GM19324 (cell line): ENCODE measurements around the gene DEPDC4.
"Not testable (repeated sequence)": the region's sequence is repeated elsewhere in the genome, so short reads cannot be mapped to it uniquely, and the experiment has no call there.

Source experiments
- ATAC-seq: cut with Tn5 transposase; IDR thresholded peaks from one replicate; pipeline ENCODE4 v1.9.1; 2021; ENCODE audit warnings: mild to moderate bottlenecking, moderate library complexity; ENCODE audit not compliant: unreplicated experiment, low FRiP score

The DEPDC4 gene

DNA sequence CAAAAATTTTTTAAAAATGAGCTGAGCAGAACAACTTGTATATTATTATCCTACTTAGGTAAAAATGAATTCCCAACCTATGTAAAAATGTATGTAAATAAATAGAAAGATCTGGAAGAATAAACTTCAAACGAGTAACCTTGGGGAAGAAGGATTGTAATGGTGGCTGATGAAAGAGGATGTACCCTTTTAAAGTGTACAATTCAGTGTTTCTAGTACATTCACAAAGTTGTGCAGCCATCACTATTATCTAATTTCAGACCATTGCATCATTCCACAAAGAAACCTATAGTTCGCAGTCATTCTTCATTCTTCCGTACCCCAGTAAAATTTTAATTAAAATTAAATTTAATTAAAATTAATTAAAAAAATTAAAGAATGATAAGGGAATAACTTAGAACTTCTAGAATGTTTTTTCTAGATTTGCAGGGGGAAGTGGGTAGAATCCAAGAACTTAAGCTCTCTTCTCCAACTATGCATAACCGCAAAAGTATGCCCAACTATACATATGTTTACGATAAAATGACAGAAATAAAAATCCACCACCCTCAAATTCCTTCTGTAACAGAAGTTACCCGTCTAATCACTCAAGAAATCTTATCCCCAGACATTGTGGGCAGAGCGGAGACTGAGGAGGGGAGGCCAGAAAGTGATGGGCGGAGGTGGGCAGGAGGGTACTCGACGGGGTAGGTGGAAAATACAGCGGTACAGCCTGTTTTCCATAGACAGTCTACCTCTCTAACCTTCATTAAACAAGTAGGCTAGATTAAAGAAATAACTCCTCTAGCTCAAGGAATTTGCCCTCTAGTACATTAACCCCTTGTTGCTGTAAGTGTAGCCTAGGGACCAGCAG is 921 bp downstream of the DEPDC4 start:
- peak; percentile 1 for ATAC-seq

DNA sequence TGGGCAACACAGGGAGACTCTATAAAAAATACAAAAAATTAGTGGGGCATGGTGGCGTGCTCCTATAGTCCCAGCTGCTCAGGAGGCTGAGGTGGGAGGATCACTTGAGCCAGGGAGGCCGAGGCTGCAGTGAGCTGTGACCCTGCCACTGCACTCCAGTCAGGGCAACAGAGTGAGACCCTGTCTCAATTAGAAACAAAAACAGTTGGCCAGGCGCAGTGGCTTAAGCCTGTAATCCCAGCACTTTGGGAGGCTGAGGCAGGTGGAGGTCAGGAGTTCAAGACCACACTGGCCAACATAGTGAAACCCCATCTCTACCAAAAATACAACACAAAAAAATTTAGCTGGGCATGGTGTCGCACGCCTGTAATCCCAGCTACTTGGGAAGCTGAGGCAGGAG is 1.8 kb downstream of the DEPDC4 start:
- not testable (repeated sequence) for ATAC-seq

DNA sequence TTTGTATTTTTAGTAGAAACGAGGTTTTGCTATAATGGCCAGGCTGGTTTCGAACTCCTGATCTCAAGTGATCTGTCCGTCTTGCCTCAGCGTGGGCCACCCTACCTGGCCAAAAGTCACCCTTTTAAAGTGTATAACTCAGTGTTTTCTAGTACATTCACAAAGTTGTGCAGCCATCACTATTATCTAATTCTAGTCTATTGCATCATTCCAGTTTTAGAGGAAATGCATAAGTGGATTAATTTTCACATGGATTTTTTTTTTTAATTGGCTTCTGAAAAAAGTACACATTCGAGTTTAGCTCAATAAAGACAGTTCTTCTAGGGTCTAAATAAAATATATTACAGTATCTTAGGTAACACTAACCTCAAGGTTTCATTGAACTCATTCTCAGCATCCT is 3.7 kb downstream of the DEPDC4 start:
- no peak for ATAC-seq

DNA sequence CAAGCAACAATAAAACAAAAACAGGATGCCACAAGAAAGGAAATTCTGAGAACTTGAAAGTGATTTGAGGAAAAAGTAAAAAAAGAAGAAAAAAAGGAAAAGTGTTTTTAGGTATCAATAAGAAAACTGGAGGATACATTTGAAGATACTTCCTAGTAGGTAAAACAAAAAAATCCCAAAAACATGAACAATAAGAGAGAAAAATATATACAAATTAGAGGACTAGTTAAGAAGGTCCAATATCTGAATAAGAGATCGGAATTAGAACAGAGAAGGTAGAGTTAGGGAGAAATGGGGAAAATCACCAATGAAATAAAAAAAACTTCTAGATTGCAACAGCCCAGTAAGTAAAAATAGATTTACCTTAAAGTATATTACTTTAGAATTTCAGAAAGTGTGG is 8.8 kb downstream of the DEPDC4 start:
- ATAC-seq = no peak

DNA sequence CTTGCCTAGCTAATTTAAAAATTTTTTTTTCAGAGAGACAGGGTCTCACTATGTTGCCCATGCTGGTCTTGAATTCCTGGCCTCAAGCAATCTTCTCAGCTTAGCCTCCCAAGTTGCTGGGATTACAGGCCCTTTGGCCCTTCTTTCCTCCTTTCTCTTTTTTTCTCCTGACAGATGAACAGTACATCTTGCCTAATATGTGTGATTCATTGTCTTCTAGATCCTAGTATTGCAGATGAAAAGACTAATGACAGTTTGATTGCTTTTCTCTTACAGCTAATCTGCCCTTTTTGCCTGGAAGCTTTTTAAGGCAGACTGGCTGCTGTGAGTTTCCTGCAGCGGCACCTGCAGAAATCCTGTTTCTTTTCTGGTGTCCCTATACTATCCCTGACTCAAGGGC is 12.0 kb downstream of the DEPDC4 start:
- no peak for ATAC-seq

DNA sequence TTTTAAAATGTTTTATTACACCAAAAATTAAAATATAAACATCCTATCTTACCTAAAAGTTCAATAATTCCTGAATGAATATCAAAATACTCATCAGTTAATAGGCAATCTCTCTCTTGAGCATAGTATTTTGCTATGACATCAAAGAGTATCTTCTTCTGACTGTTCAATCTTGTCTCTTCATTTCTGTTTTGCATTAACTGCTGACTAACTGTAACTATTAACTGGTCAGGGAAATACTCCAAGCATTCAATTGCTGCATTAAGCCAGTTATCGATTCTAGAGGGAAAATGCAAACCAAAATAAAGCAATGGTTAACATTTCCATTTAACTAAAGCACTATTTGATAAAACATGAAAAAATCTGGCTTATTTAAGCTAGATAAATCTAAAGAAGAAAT is 13.4 kb downstream of the DEPDC4 start:
- ATAC-seq = no peak

DNA sequence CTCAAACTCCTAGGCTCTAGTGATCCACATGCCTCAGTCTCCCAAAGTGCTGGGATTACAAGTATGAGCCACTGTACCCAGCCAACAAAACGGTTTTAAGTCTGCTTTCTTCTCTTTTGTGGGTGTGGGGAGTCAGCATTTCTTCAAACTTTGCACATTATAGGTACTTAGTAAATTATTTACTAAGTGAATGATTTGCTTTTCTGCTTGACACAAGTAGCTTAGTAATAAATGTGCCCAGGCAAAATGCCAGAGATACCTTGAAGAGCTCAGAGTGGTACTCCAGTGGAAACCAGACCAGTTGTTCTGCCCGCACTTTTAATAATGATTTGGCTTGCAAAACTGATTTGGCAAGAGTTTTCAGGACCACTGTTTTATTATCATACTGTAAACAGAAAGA is 15.0 kb downstream of the DEPDC4 start:
- ATAC-seq = no peak

DNA sequence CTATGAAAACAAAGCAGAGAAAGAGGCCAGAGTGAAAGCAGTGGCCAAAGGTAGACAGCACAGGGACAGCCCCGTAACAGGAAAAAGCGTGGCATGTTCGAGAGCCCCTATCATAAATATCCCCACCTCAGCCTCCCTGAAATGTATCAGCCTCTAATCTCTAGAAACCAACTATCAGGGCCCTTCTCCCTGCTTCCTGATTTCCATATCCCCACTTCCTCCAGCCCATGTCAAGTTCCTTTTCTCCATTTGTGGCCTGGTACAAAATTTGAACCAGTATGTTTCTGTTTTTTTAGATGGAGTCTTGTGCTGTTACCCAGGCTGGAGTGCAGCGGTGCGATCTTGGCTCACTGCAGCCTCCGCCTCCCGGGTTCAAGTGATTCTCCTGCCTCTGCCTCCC is 16.9 kb downstream of the DEPDC4 start:
- no peak for ATAC-seq

DNA sequence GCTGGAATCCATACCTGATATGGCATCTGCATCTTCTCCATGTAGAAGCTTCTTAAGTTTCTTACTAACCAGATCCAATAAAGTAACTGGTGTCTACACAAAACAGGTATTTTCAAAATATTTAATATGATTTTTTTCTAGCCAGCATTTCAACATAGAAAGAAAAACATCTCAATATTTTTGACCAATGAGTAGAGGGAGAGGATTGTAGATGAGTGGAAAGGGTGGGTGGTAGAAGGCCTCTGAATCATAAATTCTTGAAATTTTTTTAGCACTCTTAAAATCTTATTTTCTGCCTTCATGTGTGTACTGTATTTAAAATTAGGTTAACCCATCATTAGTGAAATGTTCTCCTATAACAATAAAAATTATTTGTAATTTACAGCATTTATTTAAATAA is 18.0 kb downstream of the DEPDC4 start:
- ATAC-seq = no peak

DNA sequence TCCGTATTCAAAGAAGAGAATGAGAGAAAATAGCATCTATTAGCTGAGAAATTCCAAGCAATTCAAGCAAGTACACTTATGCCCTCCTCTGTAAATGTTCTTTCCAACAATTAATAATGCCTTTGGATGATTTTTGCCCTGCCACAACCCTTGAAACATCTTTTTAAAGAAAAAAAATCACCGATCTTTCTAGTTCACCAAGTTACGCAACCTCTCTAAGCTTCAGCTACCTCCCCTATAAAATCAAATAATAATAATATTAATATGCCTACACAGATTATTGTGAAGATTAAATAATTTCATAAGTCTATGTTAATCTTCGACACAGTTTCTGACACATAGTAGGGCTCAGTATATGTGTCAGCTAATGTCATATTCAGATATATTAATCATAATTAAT is 19.1 kb downstream of the DEPDC4 start:
- ATAC-seq = no peak

DNA sequence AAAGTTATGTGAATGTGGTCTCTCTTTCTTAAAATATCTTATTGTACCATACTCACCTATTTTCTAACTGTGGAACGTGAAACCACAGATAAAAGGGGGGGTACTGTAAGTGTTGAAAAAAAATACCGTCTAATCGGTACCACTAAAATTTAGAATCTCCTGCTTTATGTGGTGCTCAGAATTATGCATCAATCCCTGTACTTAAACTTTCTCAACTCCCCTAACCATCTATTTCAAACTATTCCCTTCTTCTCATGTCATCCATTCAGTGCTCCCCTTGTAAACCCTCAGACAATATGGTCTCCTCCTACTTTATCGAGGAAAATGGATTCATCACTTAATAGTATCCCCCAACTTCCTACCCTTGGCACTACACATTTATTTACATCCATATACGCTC is 23.7 kb downstream of the DEPDC4 start:
- ATAC-seq = no peak

DNA sequence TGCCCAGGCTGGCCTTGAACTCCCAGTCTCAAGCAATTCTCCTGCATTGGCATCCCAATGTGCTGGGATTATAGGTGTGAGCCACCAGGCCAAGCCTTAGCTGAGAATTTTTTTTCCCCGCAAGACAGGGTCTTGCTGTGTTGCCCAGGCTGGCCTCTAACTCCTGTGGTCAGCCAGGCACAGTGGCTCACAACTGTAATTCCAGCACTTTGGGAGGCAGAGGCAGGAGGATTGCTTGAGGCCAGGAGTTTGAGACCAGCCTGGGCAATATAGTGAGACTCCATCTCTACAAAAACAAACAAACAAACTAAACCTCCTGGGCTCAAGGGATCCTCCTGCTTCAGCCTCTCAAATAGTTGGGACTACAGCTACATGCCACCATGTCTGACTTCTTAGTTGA is 27.3 kb downstream of the DEPDC4 start:
- ATAC-seq = no peak

DNA sequence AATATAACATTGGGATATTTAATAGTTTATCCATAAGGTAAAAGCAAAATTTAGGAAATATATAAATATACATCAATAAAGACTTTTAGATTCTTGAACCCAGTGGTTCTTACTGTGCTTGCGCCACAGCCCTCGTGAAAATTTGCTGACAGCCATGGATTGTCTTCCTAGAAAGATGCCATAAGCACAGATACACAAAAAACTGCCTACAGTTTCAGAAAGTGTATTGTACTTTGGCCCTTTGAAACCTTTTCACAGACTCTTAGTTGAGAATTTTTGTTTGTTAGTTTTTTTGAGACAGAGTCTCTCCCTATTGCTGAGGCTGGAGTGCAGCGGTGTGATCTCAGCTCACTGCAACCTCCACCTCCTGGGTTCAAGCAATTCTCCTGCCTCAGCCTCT is 28.1 kb downstream of the DEPDC4 start:
- no peak for ATAC-seq

DNA sequence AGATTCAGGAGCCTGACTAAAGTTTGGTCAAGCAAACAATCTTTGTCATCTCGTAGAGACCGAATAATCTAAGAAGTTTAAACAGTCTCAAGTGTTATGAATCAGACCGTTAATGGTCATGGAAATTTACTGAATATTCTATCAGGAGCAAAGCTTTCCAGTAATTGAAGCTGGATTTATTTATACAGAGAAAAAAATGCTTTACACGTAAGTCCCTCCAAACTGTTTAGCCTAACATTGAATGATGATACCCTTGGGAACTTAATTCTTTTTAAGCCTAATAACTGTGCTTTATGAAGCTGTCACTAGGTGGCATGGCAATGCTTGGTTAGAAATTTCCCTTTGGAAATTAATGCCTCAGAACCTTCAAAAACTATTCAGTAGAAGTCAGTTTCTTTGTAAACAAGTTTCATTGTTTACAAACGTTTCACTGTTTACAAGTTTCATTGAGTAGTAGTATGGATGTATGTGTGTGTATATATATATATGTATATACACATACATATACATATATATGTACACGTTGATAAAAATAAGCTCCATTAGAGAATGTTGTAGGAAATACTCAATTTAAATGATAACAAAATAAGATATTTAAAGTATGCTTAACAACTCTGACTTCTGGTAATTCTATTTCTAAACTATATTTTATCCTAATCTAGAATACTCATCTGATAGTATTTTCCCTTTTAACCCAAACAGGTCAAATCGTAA is 32.1 kb downstream of the DEPDC4 start:
- ATAC-seq = no peak

DNA sequence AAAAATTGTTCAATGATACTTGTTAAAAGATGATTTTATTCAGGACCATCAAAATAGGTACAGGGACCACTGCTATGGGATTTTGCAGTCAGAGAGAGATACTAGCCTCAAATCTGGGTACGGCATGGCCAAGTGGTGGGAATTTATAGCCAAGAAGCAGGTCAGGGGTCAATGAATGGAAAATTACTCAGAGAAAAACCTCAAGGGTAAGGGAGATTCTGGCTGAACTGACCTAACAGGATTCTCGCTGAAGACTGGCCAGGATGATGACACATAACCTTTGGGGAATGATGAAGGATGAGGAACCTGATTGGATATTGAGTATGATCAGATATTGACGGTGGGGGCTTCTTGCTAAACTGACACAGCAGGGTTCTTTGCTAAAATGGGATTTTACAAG is 32.7 kb downstream of the DEPDC4 start:
- ATAC-seq = no peak

DNA sequence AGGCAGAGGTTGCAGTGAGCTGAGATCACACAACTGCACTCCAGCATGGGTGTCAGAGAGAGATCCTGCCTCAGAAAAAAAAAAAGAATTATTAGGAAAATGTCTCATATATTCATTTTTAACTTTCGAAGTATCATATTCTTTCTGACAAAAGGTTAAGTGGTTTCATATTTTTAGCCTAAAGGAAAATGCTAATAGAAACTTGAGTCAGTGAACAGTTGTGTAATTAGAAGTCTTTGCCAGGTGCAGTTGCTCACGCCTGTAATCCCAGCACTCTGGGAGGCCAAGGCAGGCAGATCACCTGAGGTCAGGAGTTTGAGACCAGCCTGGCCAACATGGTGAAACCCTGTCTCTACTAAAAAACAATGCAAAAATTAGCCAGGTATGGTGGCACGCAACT is 35.0 kb downstream of the DEPDC4 start:
- ATAC-seq = not testable (repeated sequence)

DNA sequence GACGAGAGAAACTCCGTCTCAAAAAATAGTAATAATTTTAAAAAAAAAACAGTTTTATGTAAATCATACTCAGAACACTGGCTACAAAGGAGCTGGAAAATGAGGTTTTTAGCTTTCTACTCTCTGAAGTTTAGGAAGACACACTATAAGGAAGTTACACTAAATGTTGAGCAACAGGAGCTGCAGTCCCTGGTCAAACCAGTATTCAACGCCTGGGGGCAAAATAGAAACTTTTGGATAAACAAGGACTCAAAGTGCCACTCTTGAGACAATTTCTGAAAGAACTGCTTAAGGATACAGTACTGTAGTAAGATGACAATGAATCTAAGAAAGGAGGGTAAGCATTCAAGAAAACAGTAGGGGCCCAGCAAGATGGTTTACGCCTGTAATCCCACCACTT is 37.0 kb downstream of the DEPDC4 start:
- ATAC-seq = no peak

DNA sequence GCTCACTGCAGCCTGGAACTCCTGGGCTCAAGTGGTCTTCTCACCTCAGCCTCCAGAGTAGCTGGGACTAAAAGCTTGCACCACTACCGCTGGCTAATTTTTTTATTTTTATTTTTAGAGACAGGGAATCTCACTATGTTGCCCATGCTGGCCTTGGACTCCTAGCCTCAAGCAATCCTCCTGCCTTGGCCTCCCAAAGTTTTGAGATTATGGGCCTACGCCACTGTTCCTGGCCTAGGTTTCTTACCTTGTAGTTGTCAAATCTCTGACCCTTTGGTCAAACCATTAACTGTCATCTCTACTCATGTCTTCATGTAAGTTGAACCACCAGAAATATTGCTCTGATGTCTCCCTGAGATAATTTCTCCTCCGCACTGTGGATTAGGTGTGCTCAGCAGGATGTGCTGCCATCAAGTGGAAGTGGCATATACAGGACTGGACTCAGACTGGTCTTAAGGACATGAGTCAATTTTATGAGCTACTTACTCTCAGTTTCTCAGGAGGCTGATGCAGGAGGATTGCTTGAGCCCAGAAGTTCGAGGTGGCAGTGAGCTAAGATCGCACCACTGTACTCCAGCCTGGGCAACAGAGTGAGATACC is 37.7 kb downstream of the DEPDC4 start:
- no peak for ATAC-seq

DNA sequence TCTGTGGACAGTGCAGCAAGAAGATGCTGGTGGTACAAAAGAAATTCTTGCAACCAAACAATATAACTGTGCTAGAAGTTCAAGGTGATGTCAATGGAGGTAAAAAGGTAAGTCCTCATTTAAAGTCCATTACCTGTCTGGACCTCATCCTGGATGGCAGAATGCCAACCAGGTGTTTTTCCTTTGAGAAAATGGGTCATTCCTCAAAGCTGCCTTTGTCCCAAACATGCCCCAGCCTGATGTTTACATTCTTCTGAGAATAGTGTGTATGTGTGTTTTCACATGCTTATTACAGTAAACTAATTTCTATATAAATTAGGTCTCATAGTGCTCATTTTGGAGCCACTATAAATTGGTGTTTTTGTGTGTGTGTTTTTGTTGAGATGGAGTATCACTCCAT is 41.4 kb downstream of the DEPDC4 start:
- ATAC-seq = no peak

DNA sequence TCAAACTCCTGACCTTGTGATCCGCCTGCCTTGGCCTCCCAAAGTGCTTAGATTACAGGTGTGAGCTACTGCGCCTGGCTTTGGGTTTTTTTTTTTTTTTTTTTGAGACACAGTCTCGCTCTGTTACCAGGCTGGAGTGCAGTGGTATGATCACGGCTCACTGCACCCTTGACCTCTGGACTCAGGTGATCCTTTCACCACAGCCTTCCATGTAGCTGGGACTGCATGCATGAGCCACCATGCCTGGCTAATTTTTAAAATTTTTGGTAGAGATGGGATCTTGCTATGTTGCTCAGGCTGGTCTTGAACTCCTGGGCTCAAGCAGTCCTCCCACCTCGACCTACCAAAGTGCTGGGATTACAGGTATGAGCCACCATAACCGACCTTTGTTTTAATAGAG is 44.7 kb downstream of the DEPDC4 start:
- ATAC-seq = not testable (repeated sequence)

DNA sequence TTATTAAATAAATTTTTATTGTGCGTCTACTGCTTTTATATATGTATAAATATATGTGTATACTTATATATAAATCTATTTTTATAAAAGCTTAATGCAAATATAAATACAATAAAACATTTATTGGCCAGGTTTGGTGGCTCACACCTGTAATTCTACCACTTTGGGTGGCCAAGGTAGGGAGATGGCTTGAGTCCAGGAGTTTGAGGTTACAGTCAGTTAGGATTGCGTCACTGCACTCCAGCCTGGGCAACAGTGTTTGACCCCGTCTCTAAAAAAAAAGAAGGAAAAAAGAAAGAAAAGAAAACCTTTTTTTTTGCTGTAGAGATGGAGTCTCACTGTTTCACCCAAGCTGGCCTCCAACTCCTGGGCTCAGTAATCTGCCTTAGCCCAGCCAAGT is 45.4 kb downstream of the DEPDC4 start:
- ATAC-seq = no peak
